Ovary (tissue), 3 donors: Measurements from ENCODE around the gene ADAM12.

Experiments
- CTCF ChIP-seq, 3 donors: fragments of 450-650 bp in 2 of 3; fragments of 200-600 bp in 1 of 3; IDR thresholded peaks; one replicate each; pipeline versions ENCODE4 v1.5.1 to v1.8.0; 2016 to 2022; ENCODE audit warnings: antibody characterized with exemption in 3 of 3, mild to moderate bottlenecking in 1 of 3
- EP300 ChIP-seq: sonication (generic); formaldehyde crosslinking; IDR thresholded peaks from one replicate; pipeline ENCODE4 v1.6.1; 2017; ENCODE audit warnings: antibody characterized with exemption
- POLR2A ChIP-seq: fragments of 450-650 bp; IDR thresholded peaks from one replicate; pipeline ENCODE4 v1.6.1; 2017; ENCODE audit warnings: antibody characterized with exemption, mild to moderate bottlenecking, moderate library complexity
- donor health status: DM: no; HTN: no; CAD: no.

GRCh38 chr10:126391192-126391885, 3.1 kb upstream of the ADAM12 start:
- TF ChIP-seq CTCF (IDR thresholded peaks at IDR 0.05) = no peak
- no peak for TF ChIP-seq POLR2A
- TF ChIP-seq EP300 = no peak
